Non-pigmented ciliary epithelial cell (primary cell): ENCODE results near the gene FCER2.
"Not testable (repeated sequence)": the region's sequence is repeated elsewhere in the genome, so short reads cannot be mapped to it uniquely, and the experiment has no call there.

Source experiments
- DNase-seq: peaks from one replicate; pipeline ENCODE4 v3.0.0-alpha.2; 2010; ENCODE audit warnings: low read depth

Gene FCER2

DNA sequence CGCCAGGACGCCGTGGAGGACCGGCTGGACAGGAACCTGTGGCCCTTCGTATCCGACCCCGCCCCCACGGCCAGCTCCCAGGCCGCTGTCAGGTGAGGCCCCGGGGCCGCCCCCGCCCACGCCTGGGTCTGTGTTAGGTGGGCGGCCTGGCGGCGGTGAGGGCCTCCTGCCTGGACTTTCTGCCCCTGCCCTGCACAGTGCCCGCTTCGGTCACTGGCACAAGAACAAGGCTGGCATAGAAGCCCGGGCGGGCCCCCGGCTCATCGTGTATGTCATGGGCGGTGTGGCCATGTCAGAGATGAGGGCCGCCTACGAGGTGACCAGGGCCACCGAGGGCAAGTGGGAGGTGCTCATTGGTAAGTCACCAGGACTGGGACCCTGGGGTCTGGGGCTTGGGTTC lies 54.8 kb downstream of the FCER2 start:
- no peak for DNase-seq

- DNase-seq, result no peak
Observed at GRCh38 chr19:7646426-7646700, 55.6 kb downstream of the FCER2 start.

DNA sequence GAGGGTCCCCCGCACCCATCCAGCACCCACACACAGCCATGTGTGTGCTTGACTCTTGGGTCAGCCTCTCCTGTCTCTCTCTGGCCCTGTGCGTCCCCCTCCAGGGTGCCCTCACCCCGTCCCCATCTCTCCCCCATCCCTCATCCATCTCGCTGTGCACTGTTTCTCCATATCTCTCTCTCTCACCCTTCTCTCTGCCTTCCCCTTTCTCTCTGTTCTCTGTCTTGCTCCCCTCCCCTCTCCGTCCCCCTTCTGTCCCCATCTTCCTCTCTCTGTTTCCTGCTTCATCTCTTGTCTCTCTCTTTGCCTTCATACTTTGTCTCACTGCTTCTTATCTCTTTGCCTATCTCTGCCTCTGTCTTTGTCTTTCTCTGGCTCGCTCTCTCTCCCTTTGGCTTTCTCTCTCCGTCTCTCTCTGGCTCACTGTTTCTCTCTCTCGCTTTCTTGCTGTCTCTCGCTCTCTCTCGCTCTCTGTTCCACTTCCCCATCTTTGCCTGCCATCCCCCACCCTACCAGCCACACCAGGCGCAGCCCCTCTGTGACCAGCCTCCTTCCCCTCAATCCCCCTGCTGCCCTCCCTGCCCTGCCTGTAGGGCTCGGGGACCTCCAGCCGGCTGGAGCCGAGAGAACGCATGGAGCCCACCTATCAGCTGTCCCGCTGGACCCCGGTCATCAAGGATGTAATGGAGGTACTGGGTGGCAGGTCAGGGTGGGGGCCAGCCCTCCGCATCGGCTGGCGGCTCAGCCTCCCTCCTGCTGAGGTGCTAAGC lies 56.1 kb downstream of the FCER2 start:
- no peak for DNase-seq

GRCh38 chr19:7645163-7645562 lies 56.8 kb downstream of the FCER2 start:
- DNase-seq, result no peak

- DNase-seq, result no peak
Observed at GRCh38 chr19:7644550-7644877, 57.4 kb downstream of the FCER2 start.

DNA sequence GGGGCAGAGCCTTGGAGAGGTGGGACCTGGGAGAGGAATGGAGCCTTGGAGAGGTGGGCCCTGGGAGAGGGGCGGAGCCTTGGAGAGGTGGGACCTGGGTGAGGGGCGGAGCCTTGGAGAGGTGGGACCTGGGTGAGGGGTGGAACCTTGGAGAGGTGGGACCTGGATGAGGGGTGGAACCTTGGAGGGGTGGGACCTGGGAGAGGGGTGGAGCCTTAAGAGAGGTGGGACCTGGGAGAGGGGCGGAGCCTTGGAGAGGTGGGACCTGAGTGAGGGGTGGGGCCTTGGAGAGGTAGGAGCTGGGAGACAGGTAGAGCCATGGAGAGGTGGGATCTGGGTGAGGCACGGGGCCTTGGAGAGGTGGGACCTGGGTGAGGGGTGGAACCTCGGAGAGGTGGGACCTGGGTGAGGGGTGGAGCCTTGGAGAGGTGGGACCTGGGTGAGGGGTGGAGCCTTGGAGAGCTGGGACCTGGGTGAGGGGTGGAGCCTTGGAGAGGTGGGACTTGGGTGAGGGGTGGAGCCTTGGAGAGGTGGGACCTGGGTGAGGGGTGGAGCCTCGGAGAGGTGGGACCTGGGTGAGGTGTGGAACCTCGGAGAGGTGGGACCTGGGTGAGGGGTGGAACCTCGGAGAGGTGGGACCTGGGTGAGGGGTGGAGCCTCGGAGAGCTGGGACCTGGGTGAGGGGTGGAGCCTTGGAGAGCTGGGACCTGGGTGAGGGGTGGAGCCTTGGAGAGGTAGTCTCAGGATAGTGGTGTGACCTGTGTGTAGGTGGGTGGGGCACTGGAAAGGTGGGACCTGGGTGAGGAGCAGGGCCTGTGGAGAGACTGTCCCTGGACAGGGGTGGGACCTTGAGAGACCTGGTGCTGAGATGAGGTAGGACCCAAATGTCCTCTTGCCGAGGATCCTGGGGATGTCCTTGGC lies 58.0 kb downstream of the FCER2 start:
- not testable (repeated sequence) for DNase-seq

- no peak for DNase-seq
Observed at GRCh38 chr19:7643031-7643415, 58.9 kb downstream of the FCER2 start.

DNA sequence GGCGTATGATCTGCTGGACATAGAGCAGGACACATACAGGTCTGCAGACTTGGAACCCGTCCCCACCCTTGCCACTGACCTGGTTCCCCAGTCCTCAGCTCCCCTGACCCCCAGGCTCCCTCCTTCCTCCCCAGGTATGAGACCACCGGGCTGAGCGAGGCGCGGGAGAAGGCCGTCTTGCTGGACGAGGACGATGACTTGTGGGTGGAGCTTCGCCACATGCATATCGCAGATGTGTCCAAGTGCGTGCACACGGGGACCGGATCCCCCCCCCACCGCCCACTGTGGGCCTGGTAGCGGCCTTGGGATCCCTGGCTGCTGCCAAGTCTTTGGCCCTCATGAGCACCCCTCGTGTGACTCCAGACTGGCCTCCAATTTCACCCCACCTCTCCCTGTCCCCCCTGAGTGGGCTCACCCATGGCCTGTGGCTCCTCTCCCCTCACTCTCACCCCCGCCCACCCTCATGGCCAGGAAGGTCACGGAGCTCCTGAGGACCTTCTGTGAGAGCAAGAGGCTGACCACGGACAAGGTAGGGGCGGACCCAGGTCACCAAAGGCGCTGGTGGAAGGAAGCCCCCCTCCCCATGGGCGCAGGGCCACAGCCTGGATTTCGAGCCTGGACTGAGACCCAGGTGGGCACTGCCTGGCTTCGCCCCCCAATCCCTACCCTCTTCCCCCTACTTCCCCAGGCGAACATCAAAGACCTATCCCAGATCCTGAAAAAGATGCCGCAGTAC lies 59.5 kb downstream of the FCER2 start:
- DNase-seq, result no peak

- DNase-seq, result no peak
Observed at GRCh38 chr19:7641290-7642276, 60.3 kb downstream of the FCER2 start.

DNA sequence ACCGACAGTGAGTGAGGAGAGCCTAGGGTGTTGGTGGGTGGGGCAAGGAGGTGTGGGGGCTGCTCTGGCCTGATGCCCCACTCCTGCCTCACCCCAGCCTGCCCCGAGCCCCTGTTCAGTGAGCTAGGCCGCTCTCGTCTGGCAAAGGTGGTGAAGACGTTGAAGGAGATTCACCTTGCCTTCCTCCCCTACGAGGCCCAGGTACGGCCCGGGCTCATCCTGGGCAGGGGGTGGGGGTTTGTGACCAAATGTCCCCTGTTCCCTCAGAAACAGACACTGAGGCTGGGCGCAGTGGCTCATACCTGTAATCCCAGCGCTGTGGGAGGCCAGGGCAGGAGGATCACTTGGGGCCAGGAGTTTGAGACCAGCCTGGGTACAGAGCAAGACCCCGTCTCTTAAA lies 61.1 kb downstream of the FCER2 start:
- no peak for DNase-seq

DNA sequence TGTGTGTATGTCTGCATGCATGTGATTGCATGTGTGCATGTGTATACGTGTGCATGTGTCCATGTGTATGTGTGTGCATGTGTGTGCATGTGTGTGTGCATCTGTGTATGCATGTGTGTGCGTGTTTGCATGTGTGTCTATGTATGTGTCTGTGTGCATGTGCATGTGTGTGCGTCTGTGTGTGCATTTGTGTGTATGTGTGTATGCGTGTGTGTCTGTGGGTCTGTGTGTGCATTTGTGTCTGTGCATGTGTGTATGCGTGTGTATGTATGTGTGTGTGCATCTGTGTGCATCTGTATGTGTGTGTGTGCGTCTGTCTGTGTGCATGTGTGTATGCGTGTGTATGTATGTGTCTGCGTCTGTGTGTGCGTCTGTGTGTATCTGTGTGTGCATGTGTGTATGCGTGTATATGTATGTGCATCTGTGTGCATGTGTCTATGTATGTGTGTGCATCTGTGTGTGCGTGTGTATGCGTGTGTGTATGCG lies 62.0 kb downstream of the FCER2 start:
- DNase-seq, result no peak

DNA sequence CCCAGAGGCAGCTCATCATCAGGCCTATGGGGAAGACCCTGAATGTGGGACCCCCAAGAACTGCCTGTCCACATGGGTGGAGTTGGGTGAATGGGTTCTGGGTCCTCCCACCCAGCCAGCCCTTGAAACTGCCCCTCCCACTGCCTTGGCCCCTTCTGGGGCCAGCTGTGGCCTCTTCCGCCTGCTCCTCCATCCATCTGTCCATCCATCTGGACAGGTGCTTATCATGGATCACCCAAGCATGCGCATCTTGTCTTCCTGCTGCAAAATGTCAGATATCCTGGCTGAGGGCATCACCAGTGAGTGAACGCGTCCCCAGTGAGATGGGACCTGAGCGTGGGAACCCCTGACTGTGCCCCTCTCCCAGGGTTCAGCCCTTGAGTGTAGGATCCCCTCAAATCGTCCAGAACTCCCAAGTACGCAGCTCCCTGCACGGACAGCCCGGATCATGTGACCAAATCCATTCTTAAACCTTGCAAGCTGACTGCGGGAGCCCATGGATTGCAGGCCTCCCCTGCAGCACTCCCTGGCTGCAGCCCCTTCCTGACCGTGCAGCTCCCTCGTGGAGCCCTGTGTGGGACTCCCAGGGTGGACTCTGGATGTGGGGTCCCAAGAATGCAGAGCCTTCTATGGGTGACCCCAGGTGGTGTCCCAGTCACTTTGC lies 63.0 kb downstream of the FCER2 start:
- DNase-seq, result no peak
